GM20000 (cell line): ENCODE measurements around the gene JAZF1.

ENCODE experiments used
- DNase-seq: peaks from one replicate; pipeline ENCODE4 v3.0.0; 2012; ENCODE audit warnings: low spot score
- TF ChIP-seq, protein P1 (sequence below): IDR thresholded peaks from 2 replicates; pipeline ENCODE4 v1.5.1; 2012; ENCODE audit warnings: mild to moderate bottlenecking, control low read depth; ENCODE audit errors: extremely low read depth, missing control alignments

The JAZF1 gene

DNA sequence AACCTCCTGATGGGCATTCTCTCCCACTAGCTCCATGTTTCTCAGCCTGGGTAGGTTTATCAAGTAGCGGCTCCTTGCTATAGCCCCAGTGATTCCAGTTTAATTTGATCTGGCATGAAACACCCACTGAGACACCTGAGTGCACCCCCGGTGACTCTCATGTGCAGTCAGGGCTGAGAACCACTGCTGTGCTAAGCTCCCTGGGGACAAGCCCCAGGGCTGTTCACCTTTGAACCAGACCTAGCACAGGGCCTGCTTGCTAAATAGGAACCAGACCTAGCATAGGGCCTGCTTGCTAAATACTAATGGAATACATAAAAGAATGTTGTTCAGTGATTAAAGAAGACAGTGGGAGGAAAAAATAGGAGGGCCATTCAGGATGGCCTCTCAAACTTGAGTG, 167.6 kb downstream of the JAZF1 start:
- TF ChIP-seq, protein P1, sequence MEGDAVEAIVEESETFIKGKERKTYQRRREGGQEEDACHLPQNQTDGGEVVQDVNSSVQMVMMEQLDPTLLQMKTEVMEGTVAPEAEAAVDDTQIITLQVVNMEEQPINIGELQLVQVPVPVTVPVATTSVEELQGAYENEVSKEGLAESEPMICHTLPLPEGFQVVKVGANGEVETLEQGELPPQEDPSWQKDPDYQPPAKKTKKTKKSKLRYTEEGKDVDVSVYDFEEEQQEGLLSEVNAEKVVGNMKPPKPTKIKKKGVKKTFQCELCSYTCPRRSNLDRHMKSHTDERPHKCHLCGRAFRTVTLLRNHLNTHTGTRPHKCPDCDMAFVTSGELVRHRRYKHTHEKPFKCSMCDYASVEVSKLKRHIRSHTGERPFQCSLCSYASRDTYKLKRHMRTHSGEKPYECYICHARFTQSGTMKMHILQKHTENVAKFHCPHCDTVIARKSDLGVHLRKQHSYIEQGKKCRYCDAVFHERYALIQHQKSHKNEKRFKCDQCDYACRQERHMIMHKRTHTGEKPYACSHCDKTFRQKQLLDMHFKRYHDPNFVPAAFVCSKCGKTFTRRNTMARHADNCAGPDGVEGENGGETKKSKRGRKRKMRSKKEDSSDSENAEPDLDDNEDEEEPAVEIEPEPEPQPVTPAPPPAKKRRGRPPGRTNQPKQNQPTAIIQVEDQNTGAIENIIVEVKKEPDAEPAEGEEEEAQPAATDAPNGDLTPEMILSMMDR, result no peak
- DNase-seq, result no peak

DNA sequence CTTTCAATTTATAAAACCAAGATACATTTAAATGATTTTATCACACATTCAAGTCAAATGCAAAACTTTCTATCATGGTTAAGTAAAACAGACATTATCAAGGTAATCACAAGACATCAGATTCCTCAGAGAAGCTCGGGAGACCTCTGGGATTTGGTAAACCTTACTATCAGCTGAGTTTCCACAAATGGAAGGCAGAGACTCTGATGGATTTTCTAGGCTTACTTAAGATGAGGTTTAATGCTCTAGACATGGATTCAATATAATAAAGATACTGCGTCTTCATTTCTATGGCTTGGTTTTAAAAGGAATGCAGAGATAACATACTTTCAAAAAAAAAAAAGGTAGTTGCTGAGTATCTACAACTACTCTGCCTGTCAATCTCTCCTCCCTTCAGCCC, 171.7 kb downstream of the JAZF1 start:
- TF ChIP-seq, protein P1, result no peak

GRCh38 chr7:28008171-28008570, 172.4 kb downstream of the JAZF1 start:
- TF ChIP-seq, protein P1, result no peak
- DNase-seq, result no peak

More for the DNA sequence above, 171.7 kb downstream of the JAZF1 start:
- DNase-seq, result no peak

- TF ChIP-seq, protein P1, result no peak
- no peak for DNase-seq
Observed at GRCh38 chr7:28006491-28006890, 174.1 kb downstream of the JAZF1 start.

DNA sequence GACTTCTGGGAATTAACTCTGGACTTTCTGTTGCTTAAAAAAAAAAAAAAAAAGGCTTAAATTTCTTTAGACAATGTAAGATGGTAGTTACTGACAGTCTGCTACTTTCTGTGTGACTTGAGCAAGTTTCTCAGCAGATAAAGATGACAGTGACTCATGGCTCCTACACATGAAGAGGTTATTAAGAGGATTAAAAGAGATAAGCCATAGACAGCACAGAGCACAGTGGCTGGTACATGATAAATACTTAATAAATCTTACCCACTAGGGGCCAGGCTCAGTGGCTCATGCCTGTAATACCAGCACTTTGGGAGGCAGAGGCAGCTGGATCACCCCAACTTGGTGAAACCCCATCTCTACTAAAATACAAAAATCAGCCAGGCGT, 174.8 kb downstream of the JAZF1 start:
- DNase-seq, result no peak
- TF ChIP-seq, protein P1, result no peak

DNA sequence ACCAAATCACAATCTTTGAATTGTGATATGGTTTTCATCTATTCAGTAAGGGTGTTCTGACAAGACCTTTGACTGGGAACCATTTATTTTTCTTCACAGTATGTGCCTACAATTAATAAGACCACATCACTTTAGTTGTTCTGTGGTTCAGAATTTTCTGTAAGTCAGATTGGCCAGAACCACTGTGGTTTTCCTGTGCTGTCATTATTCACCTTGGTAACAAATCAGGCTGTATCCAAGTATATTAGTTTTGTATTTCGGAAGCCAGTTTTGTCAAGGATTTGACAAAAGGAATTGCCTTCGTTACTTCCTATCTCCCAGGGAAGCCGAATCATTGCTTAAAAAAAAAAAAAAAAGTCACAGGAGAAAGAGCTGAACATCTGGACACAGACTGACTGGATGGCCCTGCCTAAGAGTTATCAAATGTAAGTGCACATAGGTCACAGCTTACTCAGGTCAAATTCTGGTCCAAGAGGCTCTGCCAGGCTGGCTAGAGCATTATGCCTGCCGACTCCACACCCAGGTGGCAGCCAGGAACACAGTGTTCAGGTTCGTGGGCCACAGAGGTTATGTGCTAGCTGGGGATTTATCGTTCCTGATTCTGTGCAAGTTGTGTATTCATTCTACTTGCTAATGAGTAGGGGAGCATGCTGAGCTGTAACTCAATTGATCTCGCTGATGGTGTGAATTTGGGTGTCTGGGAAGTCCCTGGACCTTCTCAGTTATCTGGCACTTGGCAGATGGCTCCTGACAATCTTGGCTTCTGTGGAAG, 175.3 kb downstream of the JAZF1 start:
- TF ChIP-seq, protein P1, result no peak
- DNase-seq, result no peak

GRCh38 chr7:28003408-28003807, 177.2 kb downstream of the JAZF1 start:
- TF ChIP-seq, protein P1, result no peak
- no peak for DNase-seq
